SK-N-SH treated with all-trans-retinoic acid at 6 μM for 48 hours (cell line): ENCODE data around the gene GRAP.

Experiments used
- ARNTL ChIP-seq: fragments of 450-650 bp; formaldehyde crosslinking; IDR thresholded peaks from 2 replicates; pipeline ENCODE4 v1.5.0; 2020; ENCODE audit warnings: low read depth, mild to moderate bottlenecking, moderate library complexity, borderline replicate concordance
- PATZ1 ChIP-seq: fragments of 250-450 bp; sonication (Bioruptor Pico); IDR thresholded peaks from 2 replicates; pipeline ENCODE4 v1.8.0; 2020; ENCODE audit warnings: mild to moderate bottlenecking, moderate library complexity, borderline replicate concordance

- TF ChIP-seq ARNTL (CRISPR knock-in tag) (no peak), PATZ1 (CRISPR knock-in tag) (no peak)
Observed at GRCh38 chr17:18977021-18977420, 69.7 kb downstream of the GRAP start.
